G401.6 (cell line): Measurements from ENCODE around the gene HMGN1.

Experiments
- FAIRE-seq: peaks from 2 replicates; lab custom pipeline; 2012; peaks lifted over from hg19 to GRCh38; lab: Jason Lieb, UNC

Gene HMGN1

GRCh38 chr21:39296891-39297290, 52.0 kb downstream of the HMGN1 start:
- FAIRE-seq: no peak
